Lung (tissue), 12 donors: ENCODE measurements around the gene DUT. TPM values are rescaled to one million over a fixed set of nuclear protein-coding genes. Genes with fewer than 3 reads are reported as not detected.

Experiments
- ATAC-seq: fragments of 200-7000 bp; cut with Tn5 transposase; one replicate; pipeline ENCODE4 v1.9.1; 2020; ENCODE audit warnings: moderate number of reproducible peaks; ENCODE audit not compliant: insufficient read depth, low FRiP score
- DNase-seq, 3 donors: peaks; one replicate each; pipeline ENCODE4 v3.0.0-alpha.2; 2013 to 2017
- H3K27ac ChIP-seq, 2 donors: one replicate each; pipeline ENCODE4 v1.5.1; 2013; ENCODE audit warnings: mild to moderate bottlenecking in 2 of 2, moderate library complexity in 2 of 2, control low read depth in 1 of 2, inconsistent platforms in 1 of 2, low read depth in 1 of 2, low read length in 1 of 2
- H3K27me3 ChIP-seq, 3 donors: one replicate each; pipeline ENCODE4 v1.5.1; 2013; ENCODE audit warnings: low read length in 2 of 3; ENCODE audit not compliant: control insufficient read depth in 3 of 3, insufficient read depth in 3 of 3
- H3K36me3 ChIP-seq, 4 donors: one replicate each; pipeline ENCODE4 v1.5.1; 2013; ENCODE audit warnings: low read length in 4 of 4, mild to moderate bottlenecking in 1 of 4, moderate library complexity in 1 of 4; ENCODE audit not compliant: control insufficient read depth in 4 of 4, insufficient read depth in 4 of 4
- H3K4me1 ChIP-seq, 5 donors: one replicate each; pipeline ENCODE4 v1.5.1; 2013; ENCODE audit warnings: low read length in 5 of 5, mild to moderate bottlenecking in 2 of 5, moderate library complexity in 1 of 5; ENCODE audit not compliant: control insufficient read depth in 5 of 5, insufficient read depth in 5 of 5
- H3K4me3 ChIP-seq: one replicate; pipeline ENCODE4 v1.5.1; 2013; ENCODE audit warnings: mild to moderate bottlenecking, control low read depth, moderate library complexity
- H3K9ac ChIP-seq, 2 donors: one replicate each; pipeline ENCODE4 v1.5.1; 2013; ENCODE audit warnings: low read length in 2 of 2, control low read depth in 1 of 2; ENCODE audit not compliant: insufficient read depth in 1 of 2
- H3K9me3 ChIP-seq, 4 donors: one replicate each; pipeline ENCODE4 v1.5.1; 2013; ENCODE audit warnings: low read length in 3 of 4, mild to moderate bottlenecking in 1 of 4, moderate library complexity in 1 of 4; ENCODE audit not compliant: control insufficient read depth in 4 of 4, insufficient read depth in 3 of 4
- WGBS, 2 donors: extraction: QIAGEN DNeasy Blood & Tissue Kit; methylation state at CpG; one replicate each; pipeline ENCODE4 v1.1.7; 2013; 5-methylcytosine and 5-hydroxymethylcytosine counted together
- polyA plus RNA-seq, 2 donors: library from polyadenylated mRNA; stranded (reverse); fragments of 200-250 nt; gene quantifications; one replicate each; pipeline ENCODE4 v1.2.1, GENCODE V29; 2013
- total RNA-seq, 2 donors: library from RNA; depleted of rRNA in 1 of 2; stranded (reverse); fragments of >200 nt in 1 of 2; gene quantifications; one replicate each; pipeline ENCODE4 v1.2.1, GENCODE V29; 2014 to 2021
- TF ChIP-seq, protein P1 (sequence below): IDR thresholded peaks from 2 replicates; pipeline ENCODE4 v1.5.1; 2012; ENCODE audit warnings: mild to moderate bottlenecking; ENCODE audit errors: control extremely low read depth, extremely low read depth
- donor health status: control.
- donor health status: control.
- donor health status: Bipolar disorder and iron deficiency.
- donor health status: healthy.
- donor health status: DM: yes; HTN: yes; CAD: no.

DUT gene
- total and polyA plus RNA-seq, 4 donors = 40.7 to 74.0 (median 69.8) TPM

DNA sequence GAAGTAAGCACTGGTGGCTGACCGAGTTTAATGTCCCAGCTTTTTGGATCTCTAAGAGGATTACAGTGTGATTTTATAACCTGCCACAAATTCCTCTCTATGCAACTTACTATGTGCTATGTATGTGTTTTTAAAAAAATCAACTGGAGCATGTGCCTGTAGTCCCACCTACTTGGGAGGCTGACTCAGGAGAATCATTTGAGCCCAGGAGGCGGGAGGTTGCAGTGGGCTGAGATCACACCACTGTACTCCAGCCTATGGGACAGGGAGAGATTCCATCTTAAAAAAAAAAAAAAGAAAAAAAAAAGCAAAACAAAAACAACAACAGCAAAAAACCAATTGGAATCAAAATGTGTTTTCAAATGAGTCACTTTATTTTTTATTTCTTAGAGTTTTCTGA, 29.6 kb downstream of the DUT start:
- Histone ChIP-seq H3K9me3 (peaks cover 0 to 1% (median 0%) of the 10 kb centered on the region in 4 donors), H3K9ac (no peak overlapping the region), H3K36me3 (no peaks in the 10 kb centered on the region), H3K4me3 (no peak overlapping the region), H3K27me3 (no peaks in the 10 kb centered on the region), H3K4me1 (peaks cover 0 to 15% (median 5%) of the 10 kb centered on the region in 5 donors), H3K27ac (no peak overlapping the region)
- TF ChIP-seq, protein P1, sequence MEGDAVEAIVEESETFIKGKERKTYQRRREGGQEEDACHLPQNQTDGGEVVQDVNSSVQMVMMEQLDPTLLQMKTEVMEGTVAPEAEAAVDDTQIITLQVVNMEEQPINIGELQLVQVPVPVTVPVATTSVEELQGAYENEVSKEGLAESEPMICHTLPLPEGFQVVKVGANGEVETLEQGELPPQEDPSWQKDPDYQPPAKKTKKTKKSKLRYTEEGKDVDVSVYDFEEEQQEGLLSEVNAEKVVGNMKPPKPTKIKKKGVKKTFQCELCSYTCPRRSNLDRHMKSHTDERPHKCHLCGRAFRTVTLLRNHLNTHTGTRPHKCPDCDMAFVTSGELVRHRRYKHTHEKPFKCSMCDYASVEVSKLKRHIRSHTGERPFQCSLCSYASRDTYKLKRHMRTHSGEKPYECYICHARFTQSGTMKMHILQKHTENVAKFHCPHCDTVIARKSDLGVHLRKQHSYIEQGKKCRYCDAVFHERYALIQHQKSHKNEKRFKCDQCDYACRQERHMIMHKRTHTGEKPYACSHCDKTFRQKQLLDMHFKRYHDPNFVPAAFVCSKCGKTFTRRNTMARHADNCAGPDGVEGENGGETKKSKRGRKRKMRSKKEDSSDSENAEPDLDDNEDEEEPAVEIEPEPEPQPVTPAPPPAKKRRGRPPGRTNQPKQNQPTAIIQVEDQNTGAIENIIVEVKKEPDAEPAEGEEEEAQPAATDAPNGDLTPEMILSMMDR = no peak
- WGBS, 2 donors = 89 to 92% methylated on average over 2 of the region's 2 CpGs
- DNase-seq = no peak
- ATAC-seq = no peak

DNA sequence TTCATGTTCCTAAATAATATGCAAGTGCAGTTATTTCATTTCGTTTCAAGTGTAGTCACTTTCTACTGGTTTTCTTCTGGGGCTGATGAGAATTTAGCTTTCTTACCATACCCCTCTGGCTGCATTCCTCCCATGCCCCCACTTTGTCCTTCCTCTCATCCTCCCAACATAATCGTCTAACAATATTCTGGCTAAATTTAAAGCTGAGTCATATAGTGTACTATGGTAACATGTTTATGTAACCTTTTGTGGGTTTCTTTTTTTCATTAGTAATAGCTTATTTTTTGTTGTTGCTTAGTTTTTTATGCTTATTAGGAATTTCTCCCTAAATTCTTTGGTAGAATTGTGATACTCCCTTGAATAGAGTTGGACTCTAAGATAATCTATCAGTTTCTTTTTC, 30.5 kb downstream of the DUT start:
- no peak for ATAC-seq
- H3K27me3 ChIP-seq = no peaks in the 10 kb centered on the region
- H3K9ac ChIP-seq = no peak overlapping the region
- peaks cover 0 to 15% (median 5%) of the 10 kb centered on the region in 5 donors for H3K4me1 ChIP-seq
- no peak overlapping the region for H3K27ac ChIP-seq
- 71 to 78% methylated on average over 2 of the region's 2 CpGs for WGBS, 2 donors
- H3K4me3 ChIP-seq = no peak overlapping the region
- H3K9me3 ChIP-seq = peaks cover 0 to 1% (median 0%) of the 10 kb centered on the region in 4 donors
- DNase-seq = no peak
- TF ChIP-seq, protein P1 = no peak
- H3K36me3 ChIP-seq = no peaks in the 10 kb centered on the region

DNA sequence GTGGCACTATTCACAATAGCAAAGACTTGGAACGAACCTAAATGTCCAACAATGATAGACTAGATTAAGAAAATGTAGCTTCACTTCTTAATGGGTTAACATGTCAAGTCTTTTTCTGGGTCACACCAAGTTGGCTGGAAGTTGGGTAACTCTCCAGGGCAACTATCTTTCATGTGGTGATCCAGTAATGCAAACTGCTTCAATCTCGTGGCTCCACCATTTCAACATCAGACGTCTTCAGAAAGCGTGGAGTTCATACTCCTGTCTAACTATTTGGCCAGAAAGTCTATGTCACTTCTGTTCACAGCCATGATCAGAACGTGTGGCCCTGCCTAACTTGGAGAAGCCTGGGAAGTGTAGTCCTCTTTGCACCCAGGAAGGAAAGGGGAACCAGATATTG, 32.2 kb downstream of the DUT start:
- TF ChIP-seq, protein P1 = no peak
- Histone ChIP-seq H3K4me1 (peaks cover 0 to 12% (median 2%) of the 10 kb centered on the region in 5 donors), H3K4me3 (no peak overlapping the region), H3K9me3 (peaks cover 0 to 1% (median 0%) of the 10 kb centered on the region in 4 donors), H3K9ac (no peak overlapping the region), H3K36me3 (no peaks in the 10 kb centered on the region), H3K27me3 (no peaks in the 10 kb centered on the region), H3K27ac (no peak overlapping the region)
- WGBS, 2 donors = 56 to 57% methylated on average over 5 of the region's 5 CpGs
- no peak for DNase-seq
- ATAC-seq = no peak

DNA sequence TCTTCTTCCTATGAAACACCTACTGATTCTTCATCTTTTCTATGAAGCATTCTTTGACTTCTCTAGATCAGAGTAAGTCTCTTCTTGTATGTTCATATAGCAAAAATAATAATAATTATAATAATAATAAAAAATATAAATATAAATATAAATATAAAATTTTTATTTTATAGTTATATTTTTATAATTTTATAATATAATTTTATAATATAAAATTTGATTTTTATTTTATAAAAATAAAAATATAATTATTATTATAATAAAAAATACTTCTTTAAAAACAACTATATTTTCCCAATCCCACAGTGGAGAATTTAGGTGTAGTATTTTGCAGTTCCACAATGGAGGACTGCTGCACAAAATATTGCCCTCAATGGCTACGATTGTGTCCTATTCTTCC, 34.3 kb downstream of the DUT start:
- 92 to 97% methylated on average over 1 of the region's 1 CpG for WGBS, 2 donors

More for the DNA sequence above, 34.3 kb downstream of the DUT start:
- no peak for DNase-seq
- Histone ChIP-seq H3K4me1 (peaks cover 0 to 1% (median 0%) of the 10 kb centered on the region in 5 donors), H3K9me3 (peaks cover 0 to 1% (median 0%) of the 10 kb centered on the region in 4 donors), H3K27ac (no peak overlapping the region), H3K27me3 (no peaks in the 10 kb centered on the region), H3K9ac (no peak overlapping the region), H3K36me3 (no peaks in the 10 kb centered on the region), H3K4me3 (no peak overlapping the region)
- TF ChIP-seq, protein P1 = no peak
- ATAC-seq = no peak
